ENCODE results near the gene HERPUD1.

GRCh38 chr16:56938664-56939513, 6.9 kb downstream of the HERPUD1 start:
- TF ChIP-seq TAF1 (IDR thresholded peaks at IDR 0.05; ENCODE audit: low read depth) (no peak), EP300 (IDR thresholded peaks at IDR 0.05; ENCODE audit: borderline replicate concordance) (no peak), EGR1 (IDR thresholded peaks at IDR 0.05) (no peak), FOXM1 (IDR thresholded peaks at IDR 0.05; ENCODE audit: borderline replicate concordance, low read depth) (no peak), CREB1 (IDR thresholded peaks at IDR 0.05; ENCODE audit: low read depth) (no peak), TEAD4 (IDR thresholded peaks at IDR 0.05) (no peak), YY1 (IDR thresholded peaks at IDR 0.05; ENCODE audit: low read depth) (no peak), USF1 (IDR thresholded peaks at IDR 0.05) (no peak), REST (IDR thresholded peaks at IDR 0.05; ENCODE audit: low read depth) (no peak), NFIC (IDR thresholded peaks at IDR 0.05) (no peak), RAD21 (IDR thresholded peaks at IDR 0.05; ENCODE audit: low read depth) (no peak), CEBPB (IDR thresholded peaks at IDR 0.05) (no peak), ZBTB7A (IDR thresholded peaks at IDR 0.05; ENCODE audit: low read depth) (no peak), TCF12 (IDR thresholded peaks at IDR 0.05; ENCODE audit: low read depth) (no peak)
